ENCODE data around the gene WRNIP1.

DNA sequence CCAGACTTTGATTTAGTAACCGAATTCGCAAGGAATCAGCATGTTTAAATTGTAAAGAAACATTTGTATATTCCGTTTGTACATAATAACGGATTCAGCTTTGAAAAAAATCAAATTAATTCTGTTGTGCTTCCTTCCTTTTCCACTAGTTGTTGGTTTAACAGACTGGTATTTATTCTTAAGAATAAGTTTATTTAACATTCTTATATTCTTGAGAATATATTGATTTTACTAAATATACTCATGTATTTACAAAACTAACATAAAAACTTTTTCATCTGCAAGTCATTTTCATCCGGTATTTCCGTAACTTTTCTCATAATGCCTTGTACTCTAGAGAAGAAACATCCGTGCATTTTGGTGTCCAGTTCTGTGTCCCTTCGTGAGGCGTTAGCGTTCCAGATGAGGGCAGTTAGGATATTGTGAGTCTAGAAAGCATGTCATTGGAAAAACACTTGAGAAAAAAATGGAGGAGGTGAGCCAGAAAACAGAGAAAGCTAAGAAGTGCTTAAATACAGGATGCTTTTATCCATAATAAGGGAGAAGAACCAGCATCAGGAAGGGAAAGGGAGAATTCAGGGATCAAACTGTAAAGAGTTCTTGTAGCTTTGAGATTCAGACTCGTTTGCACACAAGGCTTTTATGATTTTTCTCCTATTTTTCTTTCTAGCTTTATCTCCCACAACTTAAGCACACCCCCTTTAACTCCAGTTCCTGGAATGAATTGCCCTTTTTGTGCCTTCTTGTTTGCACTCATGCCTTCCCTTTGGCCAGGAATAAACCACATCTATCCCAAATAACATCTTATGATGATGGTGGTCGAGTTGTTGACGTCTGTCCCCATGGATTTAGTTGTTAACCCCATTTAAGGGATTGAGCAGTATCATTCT is 1.8 kb downstream of the WRNIP1 start:
- TF ChIP-seq, protein P1, sequence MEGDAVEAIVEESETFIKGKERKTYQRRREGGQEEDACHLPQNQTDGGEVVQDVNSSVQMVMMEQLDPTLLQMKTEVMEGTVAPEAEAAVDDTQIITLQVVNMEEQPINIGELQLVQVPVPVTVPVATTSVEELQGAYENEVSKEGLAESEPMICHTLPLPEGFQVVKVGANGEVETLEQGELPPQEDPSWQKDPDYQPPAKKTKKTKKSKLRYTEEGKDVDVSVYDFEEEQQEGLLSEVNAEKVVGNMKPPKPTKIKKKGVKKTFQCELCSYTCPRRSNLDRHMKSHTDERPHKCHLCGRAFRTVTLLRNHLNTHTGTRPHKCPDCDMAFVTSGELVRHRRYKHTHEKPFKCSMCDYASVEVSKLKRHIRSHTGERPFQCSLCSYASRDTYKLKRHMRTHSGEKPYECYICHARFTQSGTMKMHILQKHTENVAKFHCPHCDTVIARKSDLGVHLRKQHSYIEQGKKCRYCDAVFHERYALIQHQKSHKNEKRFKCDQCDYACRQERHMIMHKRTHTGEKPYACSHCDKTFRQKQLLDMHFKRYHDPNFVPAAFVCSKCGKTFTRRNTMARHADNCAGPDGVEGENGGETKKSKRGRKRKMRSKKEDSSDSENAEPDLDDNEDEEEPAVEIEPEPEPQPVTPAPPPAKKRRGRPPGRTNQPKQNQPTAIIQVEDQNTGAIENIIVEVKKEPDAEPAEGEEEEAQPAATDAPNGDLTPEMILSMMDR (CRISPR knock-in tag; IDR thresholded peaks at IDR 0.05), result no peak
- no peak for TF ChIP-seq SMAD3 (CRISPR knock-in tag; IDR thresholded peaks at IDR 0.05)
- TF ChIP-seq ZNF687 (CRISPR knock-in tag; IDR thresholded peaks at IDR 0.05), result no peak
- no peak for TF ChIP-seq POLR2A (IDR thresholded peaks at IDR 0.05; ENCODE audit: insufficient read depth in 1 of 2, low read depth in 2 of 2, low read length in 2 of 2)
- TF ChIP-seq PTBP1 (IDR thresholded peaks at IDR 0.05; ENCODE audit: low read depth, low read length, poor library complexity, severe bottlenecking), result no peak
- no peak for TF ChIP-seq NR3C1 (CRISPR knock-in tag; IDR thresholded peaks at IDR 0.05)
- TF ChIP-seq, protein P2, sequence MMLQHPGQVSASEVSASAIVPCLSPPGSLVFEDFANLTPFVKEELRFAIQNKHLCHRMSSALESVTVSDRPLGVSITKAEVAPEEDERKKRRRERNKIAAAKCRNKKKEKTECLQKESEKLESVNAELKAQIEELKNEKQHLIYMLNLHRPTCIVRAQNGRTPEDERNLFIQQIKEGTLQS (CRISPR knock-in tag; IDR thresholded peaks at IDR 0.05), result no peak
- no peak for TF ChIP-seq FLYWCH1 (CRISPR knock-in tag; IDR thresholded peaks at IDR 0.05)
- TF ChIP-seq ZNF142 (CRISPR knock-in tag; IDR thresholded peaks at IDR 0.05), result no peak
- no peak for TF ChIP-seq RELA (CRISPR knock-in tag; IDR thresholded peaks at IDR 0.05)
- TF ChIP-seq, protein P3, sequence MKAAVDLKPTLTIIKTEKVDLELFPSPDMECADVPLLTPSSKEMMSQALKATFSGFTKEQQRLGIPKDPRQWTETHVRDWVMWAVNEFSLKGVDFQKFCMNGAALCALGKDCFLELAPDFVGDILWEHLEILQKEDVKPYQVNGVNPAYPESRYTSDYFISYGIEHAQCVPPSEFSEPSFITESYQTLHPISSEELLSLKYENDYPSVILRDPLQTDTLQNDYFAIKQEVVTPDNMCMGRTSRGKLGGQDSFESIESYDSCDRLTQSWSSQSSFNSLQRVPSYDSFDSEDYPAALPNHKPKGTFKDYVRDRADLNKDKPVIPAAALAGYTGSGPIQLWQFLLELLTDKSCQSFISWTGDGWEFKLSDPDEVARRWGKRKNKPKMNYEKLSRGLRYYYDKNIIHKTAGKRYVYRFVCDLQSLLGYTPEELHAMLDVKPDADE (CRISPR knock-in tag; IDR thresholded peaks at IDR 0.05), result no peak

Data from HepG2 (cell line).